Fibroblast of villous mesenchyme (primary cell): ENCODE results near the gene SWT1. TPM values are rescaled to one million over a fixed set of nuclear protein-coding genes. Genes with fewer than 3 reads are reported as not detected.
A peak's percentile ranks its signal among the peaks of the same experiment; 100 is the strongest.

Experiments used
- DNase-seq: peaks from one replicate; pipeline ENCODE4 v3.0.0-alpha.2; 2010; ENCODE audit warnings: low read depth
- H3K4me3 ChIP-seq: 2 replicates; pipeline ENCODE4 v1.5.1; 2011; ENCODE audit warnings: low read depth, mild to moderate bottlenecking, low read length
- CTCF ChIP-seq: IDR thresholded peaks from 2 replicates; pipeline ENCODE4 v1.5.1; 2012; ENCODE audit warnings: low read depth, mild to moderate bottlenecking, low read length; ENCODE audit not compliant: insufficient read depth
- total RNA-seq: library from RNA; depleted of rRNA; stranded (reverse); fragments of >200 nt; gene quantifications from 2 replicates; pipeline ENCODE4 v1.2.3, GENCODE V29; 2012

Gene SWT1
- 3.9 and 5.2 TPM in 2 replicates for total RNA-seq

GRCh38 chr1:185156854-185157598 lies at the start of gene SWT1, which contains the start of gene TRMT1L:
Gene SWT1, plus strand, starts transcription at chr1:185157167. Its CDS starts 3,675 bp downstream, at chr1:185160842.
Gene TRMT1L, minus strand, starts transcription at chr1:185156953. Its CDS starts 241 bp downstream, at chr1:185156712.
- TF ChIP-seq CTCF, result no peak
- H3K4me3 ChIP-seq, result peak within 1 kb of the TSS; percentile 95
- peak; percentile 99 for DNase-seq

GRCh38 chr1:185108321-185108720 lies 48.6 kb upstream of the SWT1 start:
- no peak overlapping the region for H3K4me3 ChIP-seq
- TF ChIP-seq CTCF, result no peak
- peak; percentile 5 for DNase-seq

- DNase-seq, result no peak
- TF ChIP-seq CTCF, result no peak
- no peak overlapping the region for H3K4me3 ChIP-seq
These were observed 46.8 kb upstream of the SWT1 start for GRCh38 chr1:185110145-185110544.

GRCh38 chr1:185111873-185112272 lies 45.1 kb upstream of the SWT1 start:
- TF ChIP-seq CTCF, result no peak
- no peak overlapping the region for H3K4me3 ChIP-seq
- DNase-seq, result no peak

- TF ChIP-seq CTCF, result no peak
- no peak overlapping the region for H3K4me3 ChIP-seq
- DNase-seq, result no peak
These were observed 44.6 kb upstream of the SWT1 start for GRCh38 chr1:185112356-185112755.

- no peak for DNase-seq
- H3K4me3 ChIP-seq, result no peak overlapping the region
- no peak for TF ChIP-seq CTCF
These were observed 27.3 kb upstream of the SWT1 start for GRCh38 chr1:185129708-185130107.
